Ovary (tissue), 3 donors: ENCODE data around the gene KIF1C.

Experiments
- CTCF ChIP-seq, 3 donors: fragments of 450-650 bp in 2 of 3; fragments of 200-600 bp in 1 of 3; IDR thresholded peaks; one replicate each; pipeline versions ENCODE4 v1.5.1 to v1.8.0; 2016 to 2022; ENCODE audit warnings: antibody characterized with exemption in 3 of 3, mild to moderate bottlenecking in 1 of 3
- POLR2A ChIP-seq: fragments of 450-650 bp; IDR thresholded peaks from one replicate; pipeline ENCODE4 v1.6.1; 2017; ENCODE audit warnings: antibody characterized with exemption, mild to moderate bottlenecking, moderate library complexity
- donor health status: DM: no; HTN: no; CAD: no.

- no peak for TF ChIP-seq CTCF (IDR thresholded peaks at IDR 0.05)
- no peak for TF ChIP-seq POLR2A
Observed at GRCh38 chr17:4973256-4974114, 24.3 kb upstream of the KIF1C start.
